ENCODE results near the gene DDX1.

Gene DDX1

GRCh38 chr2:15658911-15659310 is 67.2 kb downstream of the DDX1 start:
- Histone ChIP-seq H3K27me3 (ENCODE audit: control insufficient read depth in 5 of 5, insufficient read depth in 4 of 5, low read length in 5 of 5) (peaks cover 0 to 3% (median 0%) of the 10 kb centered on the region in 5 donors), H3K9ac (ENCODE audit: low read length in 5 of 5) (no peak overlapping the region), H3K4me3 (ENCODE audit: low read depth in 1 of 5, low read length in 5 of 5) (no peak overlapping the region), H3K36me3 (ENCODE audit: control insufficient read depth in 5 of 5, insufficient read depth in 5 of 5, low read length in 5 of 5) (no peaks in the 10 kb centered on the region), H3K4me1 (ENCODE audit: control insufficient read depth in 5 of 5, insufficient read depth in 5 of 5, low read length in 5 of 5) (no peaks in the 10 kb centered on the region), H3K27ac (ENCODE audit: low read depth, low read length) (no peak overlapping the region), H3K9me3 (ENCODE audit: control insufficient read depth in 5 of 5, low read length in 5 of 5) (no peaks in the 10 kb centered on the region)

- H3K4me3 ChIP-seq (ENCODE audit: low read depth in 1 of 5, low read length in 5 of 5): no peak overlapping the region
- H3K9me3 ChIP-seq (ENCODE audit: control insufficient read depth in 5 of 5, low read length in 5 of 5): no peaks in the 10 kb centered on the region
- no peaks in the 10 kb centered on the region for H3K36me3 ChIP-seq (ENCODE audit: control insufficient read depth in 5 of 5, insufficient read depth in 5 of 5, low read length in 5 of 5)
- H3K27ac ChIP-seq (ENCODE audit: low read depth, low read length): no peak overlapping the region
- H3K9ac ChIP-seq (ENCODE audit: low read length in 5 of 5): no peak overlapping the region
- no peaks in the 10 kb centered on the region for H3K27me3 ChIP-seq (ENCODE audit: control insufficient read depth in 5 of 5, insufficient read depth in 4 of 5, low read length in 5 of 5)
- H3K4me1 ChIP-seq (ENCODE audit: control insufficient read depth in 5 of 5, insufficient read depth in 5 of 5, low read length in 5 of 5): no peaks in the 10 kb centered on the region
Observed at GRCh38 chr2:15660491-15661294, 69.0 kb downstream of the DDX1 start.

GRCh38 chr2:15661295-15661569 is 69.6 kb downstream of the DDX1 start:
- Histone ChIP-seq H3K27ac (ENCODE audit: low read depth, low read length) (no peak overlapping the region), H3K9me3 (ENCODE audit: control insufficient read depth in 5 of 5, low read length in 5 of 5) (no peaks in the 10 kb centered on the region), H3K9ac (ENCODE audit: low read length in 5 of 5) (no peak overlapping the region), H3K4me1 (ENCODE audit: control insufficient read depth in 5 of 5, insufficient read depth in 5 of 5, low read length in 5 of 5) (no peaks in the 10 kb centered on the region), H3K36me3 (ENCODE audit: control insufficient read depth in 5 of 5, insufficient read depth in 5 of 5, low read length in 5 of 5) (no peaks in the 10 kb centered on the region), H3K27me3 (ENCODE audit: control insufficient read depth in 5 of 5, insufficient read depth in 4 of 5, low read length in 5 of 5) (no peaks in the 10 kb centered on the region), H3K4me3 (ENCODE audit: low read depth in 1 of 5, low read length in 5 of 5) (no peak overlapping the region)

GRCh38 chr2:15662026-15662425 is 70.4 kb downstream of the DDX1 start:
- H3K4me1 ChIP-seq (ENCODE audit: control insufficient read depth in 5 of 5, insufficient read depth in 5 of 5, low read length in 5 of 5): peaks cover 0 to under 1% (median 0%) of the 10 kb centered on the region in 5 donors
- no peaks in the 10 kb centered on the region for H3K36me3 ChIP-seq (ENCODE audit: control insufficient read depth in 5 of 5, insufficient read depth in 5 of 5, low read length in 5 of 5)
- no peaks in the 10 kb centered on the region for H3K9me3 ChIP-seq (ENCODE audit: control insufficient read depth in 5 of 5, low read length in 5 of 5)
- no peaks in the 10 kb centered on the region for H3K27me3 ChIP-seq (ENCODE audit: control insufficient read depth in 5 of 5, insufficient read depth in 4 of 5, low read length in 5 of 5)
- H3K4me3 ChIP-seq (ENCODE audit: low read depth in 1 of 5, low read length in 5 of 5): no peak overlapping the region
- H3K9ac ChIP-seq (ENCODE audit: low read length in 5 of 5): no peak overlapping the region
- H3K27ac ChIP-seq (ENCODE audit: low read depth, low read length): no peak overlapping the region

- H3K27me3 ChIP-seq (ENCODE audit: control insufficient read depth in 5 of 5, insufficient read depth in 4 of 5, low read length in 5 of 5): no peaks in the 10 kb centered on the region
- peaks cover 0 to 3% (median 0%) of the 10 kb centered on the region in 5 donors for H3K4me1 ChIP-seq (ENCODE audit: control insufficient read depth in 5 of 5, insufficient read depth in 5 of 5, low read length in 5 of 5)
- no peaks in the 10 kb centered on the region for H3K36me3 ChIP-seq (ENCODE audit: control insufficient read depth in 5 of 5, insufficient read depth in 5 of 5, low read length in 5 of 5)
- no peak overlapping the region for H3K27ac ChIP-seq (ENCODE audit: low read depth, low read length)
- no peaks in the 10 kb centered on the region for H3K9me3 ChIP-seq (ENCODE audit: control insufficient read depth in 5 of 5, low read length in 5 of 5)
- no peak overlapping the region for H3K9ac ChIP-seq (ENCODE audit: low read length in 5 of 5)
- no peak overlapping the region for H3K4me3 ChIP-seq (ENCODE audit: low read depth in 1 of 5, low read length in 5 of 5)
Observed at GRCh38 chr2:15662579-15662978, 70.9 kb downstream of the DDX1 start.

- no peaks in the 10 kb centered on the region for H3K27me3 ChIP-seq (ENCODE audit: control insufficient read depth in 5 of 5, insufficient read depth in 4 of 5, low read length in 5 of 5)
- no peaks in the 10 kb centered on the region for H3K36me3 ChIP-seq (ENCODE audit: control insufficient read depth in 5 of 5, insufficient read depth in 5 of 5, low read length in 5 of 5)
- no peak overlapping the region for H3K4me3 ChIP-seq (ENCODE audit: low read depth in 1 of 5, low read length in 5 of 5)
- H3K9me3 ChIP-seq (ENCODE audit: control insufficient read depth in 5 of 5, low read length in 5 of 5): no peaks in the 10 kb centered on the region
- H3K27ac ChIP-seq (ENCODE audit: low read depth, low read length): no peak overlapping the region
- H3K4me1 ChIP-seq (ENCODE audit: control insufficient read depth in 5 of 5, insufficient read depth in 5 of 5, low read length in 5 of 5): peaks cover 3 to 11% (median 9%) of the 10 kb centered on the region in 5 donors
- H3K9ac ChIP-seq (ENCODE audit: low read length in 5 of 5): no peak overlapping the region
Observed at GRCh38 chr2:15663802-15664201, 72.1 kb downstream of the DDX1 start.

GRCh38 chr2:15664273-15665066 is 72.8 kb downstream of the DDX1 start:
- no peak overlapping the region for H3K4me3 ChIP-seq (ENCODE audit: low read depth in 1 of 5, low read length in 5 of 5)
- no peak overlapping the region for H3K27ac ChIP-seq (ENCODE audit: low read depth, low read length)
- H3K4me1 ChIP-seq (ENCODE audit: control insufficient read depth in 5 of 5, insufficient read depth in 5 of 5, low read length in 5 of 5): peaks cover 3 to 13% (median 12%) of the 10 kb centered on the region in 5 donors
- H3K36me3 ChIP-seq (ENCODE audit: control insufficient read depth in 5 of 5, insufficient read depth in 5 of 5, low read length in 5 of 5): no peaks in the 10 kb centered on the region
- no peak overlapping the region for H3K9ac ChIP-seq (ENCODE audit: low read length in 5 of 5)
- no peaks in the 10 kb centered on the region for H3K27me3 ChIP-seq (ENCODE audit: control insufficient read depth in 5 of 5, insufficient read depth in 4 of 5, low read length in 5 of 5)
- H3K9me3 ChIP-seq (ENCODE audit: control insufficient read depth in 5 of 5, low read length in 5 of 5): no peaks in the 10 kb centered on the region

- no peak overlapping the region for H3K27ac ChIP-seq (ENCODE audit: low read depth, low read length)
- H3K4me3 ChIP-seq (ENCODE audit: low read depth in 1 of 5, low read length in 5 of 5): no peak overlapping the region
- peaks cover 3 to 13% (median 12%) of the 10 kb centered on the region in 5 donors for H3K4me1 ChIP-seq (ENCODE audit: control insufficient read depth in 5 of 5, insufficient read depth in 5 of 5, low read length in 5 of 5)
- H3K27me3 ChIP-seq (ENCODE audit: control insufficient read depth in 5 of 5, insufficient read depth in 4 of 5, low read length in 5 of 5): no peaks in the 10 kb centered on the region
- H3K9ac ChIP-seq (ENCODE audit: low read length in 5 of 5): no peak overlapping the region
- no peaks in the 10 kb centered on the region for H3K36me3 ChIP-seq (ENCODE audit: control insufficient read depth in 5 of 5, insufficient read depth in 5 of 5, low read length in 5 of 5)
- H3K9me3 ChIP-seq (ENCODE audit: control insufficient read depth in 5 of 5, low read length in 5 of 5): no peaks in the 10 kb centered on the region
Observed at GRCh38 chr2:15665067-15665942, 73.6 kb downstream of the DDX1 start.

- Histone ChIP-seq H3K4me3 (ENCODE audit: low read depth in 1 of 5, low read length in 5 of 5) (no peak overlapping the region), H3K9ac (ENCODE audit: low read length in 5 of 5) (no peak overlapping the region), H3K27ac (ENCODE audit: low read depth, low read length) (no peak overlapping the region), H3K27me3 (ENCODE audit: control insufficient read depth in 5 of 5, insufficient read depth in 4 of 5, low read length in 5 of 5) (no peaks in the 10 kb centered on the region), H3K36me3 (ENCODE audit: control insufficient read depth in 5 of 5, insufficient read depth in 5 of 5, low read length in 5 of 5) (no peaks in the 10 kb centered on the region), H3K4me1 (ENCODE audit: control insufficient read depth in 5 of 5, insufficient read depth in 5 of 5, low read length in 5 of 5) (peaks cover 3 to 13% (median 12%) of the 10 kb centered on the region in 5 donors), H3K9me3 (ENCODE audit: control insufficient read depth in 5 of 5, low read length in 5 of 5) (no peaks in the 10 kb centered on the region)
Observed at GRCh38 chr2:15665943-15666460, 74.3 kb downstream of the DDX1 start.
